ENCODE measurements around the gene RAB6A. TPM values are rescaled to one million over a fixed set of nuclear protein-coding genes. Genes with fewer than 3 reads are reported as not detected.

RAB6A gene
- total RNA-seq, 1 donor = 145 TPM

- Histone ChIP-seq H3K36me3 (ENCODE audit: insufficient read depth, low read length) (no peaks in the 10 kb centered on the region), H3K79me2 (ENCODE audit: insufficient read depth, low read length) (no peaks in the 10 kb centered on the region), H3K27me3 (ENCODE audit: insufficient read depth, low read length) (no peaks in the 10 kb centered on the region), H2AFZ (ENCODE audit: low read length) (peak overlapping the region; percentile 92), H3K27ac (ENCODE audit: low read depth, low read length) (no peak overlapping the region), H3K4me2 (ENCODE audit: insufficient read depth, low read length) (peak overlapping the region; percentile 94), H3K4me3 (ENCODE audit: insufficient read depth, low read length) (peak overlapping the region; percentile 72), H3K4me1 (ENCODE audit: insufficient read depth, low read length) (peaks cover 14% of the 10 kb centered on the region), H3K9me3 (ENCODE audit: low read depth, low read length) (no peaks in the 10 kb centered on the region), H4K20me1 (ENCODE audit: insufficient read depth, low read length) (no peaks in the 10 kb centered on the region)
- DNase-seq (ENCODE audit: insufficient read length, low spot score, missing footprints) = no peak
- no peak for TF ChIP-seq CTCF (IDR thresholded peaks at IDR 0.05; ENCODE audit: extremely low read depth, low read depth, low read length)
Observed at GRCh38 chr11:73660497-73661034, 100.3 kb downstream of the RAB6A start.

GRCh38 chr11:73659961-73660360 is 100.9 kb downstream of the RAB6A start:
- no peaks in the 10 kb centered on the region for H3K79me2 ChIP-seq (ENCODE audit: insufficient read depth, low read length)
- H2AFZ ChIP-seq (ENCODE audit: low read length) = no peak overlapping the region
- no peak for DNase-seq (ENCODE audit: insufficient read length, low spot score, missing footprints)
- no peak overlapping the region for H3K4me3 ChIP-seq (ENCODE audit: insufficient read depth, low read length)
- H3K27ac ChIP-seq (ENCODE audit: low read depth, low read length) = no peak overlapping the region
- H3K36me3 ChIP-seq (ENCODE audit: insufficient read depth, low read length) = no peaks in the 10 kb centered on the region
- TF ChIP-seq CTCF (IDR thresholded peaks at IDR 0.05; ENCODE audit: extremely low read depth, low read depth, low read length) = no peak
- no peaks in the 10 kb centered on the region for H3K27me3 ChIP-seq (ENCODE audit: insufficient read depth, low read length)
- no peak overlapping the region for H3K4me2 ChIP-seq (ENCODE audit: insufficient read depth, low read length)
- H4K20me1 ChIP-seq (ENCODE audit: insufficient read depth, low read length) = no peaks in the 10 kb centered on the region
- peaks cover 14% of the 10 kb centered on the region for H3K4me1 ChIP-seq (ENCODE audit: insufficient read depth, low read length)
- H3K9me3 ChIP-seq (ENCODE audit: low read depth, low read length) = no peaks in the 10 kb centered on the region

GRCh38 chr11:73656985-73657384 is 103.9 kb downstream of the RAB6A start:
- H3K27me3 ChIP-seq (ENCODE audit: insufficient read depth, low read length) = no peaks in the 10 kb centered on the region
- peaks cover 9% of the 10 kb centered on the region for H3K4me1 ChIP-seq (ENCODE audit: insufficient read depth, low read length)
- no peak overlapping the region for H3K4me3 ChIP-seq (ENCODE audit: insufficient read depth, low read length)
- H3K27ac ChIP-seq (ENCODE audit: low read depth, low read length) = no peak overlapping the region
- H3K9me3 ChIP-seq (ENCODE audit: low read depth, low read length) = no peaks in the 10 kb centered on the region
- H4K20me1 ChIP-seq (ENCODE audit: insufficient read depth, low read length) = no peaks in the 10 kb centered on the region
- no peaks in the 10 kb centered on the region for H3K36me3 ChIP-seq (ENCODE audit: insufficient read depth, low read length)
- H3K79me2 ChIP-seq (ENCODE audit: insufficient read depth, low read length) = no peaks in the 10 kb centered on the region
- no peak for TF ChIP-seq CTCF (IDR thresholded peaks at IDR 0.05; ENCODE audit: extremely low read depth, low read depth, low read length)
- no peak overlapping the region for H2AFZ ChIP-seq (ENCODE audit: low read length)
- H3K4me2 ChIP-seq (ENCODE audit: insufficient read depth, low read length) = no peak overlapping the region
- no peak for DNase-seq (ENCODE audit: insufficient read length, low spot score, missing footprints)

GRCh38 chr11:73655686-73656085 is 105.2 kb downstream of the RAB6A start:
- no peaks in the 10 kb centered on the region for H3K9me3 ChIP-seq (ENCODE audit: low read depth, low read length)
- H2AFZ ChIP-seq (ENCODE audit: low read length) = no peak overlapping the region
- H3K4me1 ChIP-seq (ENCODE audit: insufficient read depth, low read length) = peaks cover 3% of the 10 kb centered on the region
- no peaks in the 10 kb centered on the region for H3K27me3 ChIP-seq (ENCODE audit: insufficient read depth, low read length)
- no peak overlapping the region for H3K4me3 ChIP-seq (ENCODE audit: insufficient read depth, low read length)
- no peak for DNase-seq (ENCODE audit: insufficient read length, low spot score, missing footprints)
- H3K4me2 ChIP-seq (ENCODE audit: insufficient read depth, low read length) = no peak overlapping the region
- no peaks in the 10 kb centered on the region for H4K20me1 ChIP-seq (ENCODE audit: insufficient read depth, low read length)
- H3K36me3 ChIP-seq (ENCODE audit: insufficient read depth, low read length) = no peaks in the 10 kb centered on the region
- no peak overlapping the region for H3K27ac ChIP-seq (ENCODE audit: low read depth, low read length)
- no peak for TF ChIP-seq CTCF (IDR thresholded peaks at IDR 0.05; ENCODE audit: extremely low read depth, low read depth, low read length)
- H3K79me2 ChIP-seq (ENCODE audit: insufficient read depth, low read length) = no peaks in the 10 kb centered on the region
